K562 (cell line): ENCODE data around the gene FCHO2.

Experiments used
- ARNT ChIP-seq, 2 experiments: fragments of 450-650 bp; IDR thresholded peaks; 2 replicates each; pipeline ENCODE4 v1.6.1; 2016; ENCODE audit warnings: mild to moderate bottlenecking in 1 of 2
- CEBPB ChIP-seq: fragments of 450-650 bp; IDR thresholded peaks from 2 replicates; pipeline ENCODE4 v1.6.1; 2016; ENCODE audit warnings: missing genetic modification characterization, missing compliant biosample characterization
- EHMT2 ChIP-seq: fragments of 450-650 bp; IDR thresholded peaks from 2 replicates; pipeline ENCODE4 v1.6.1; 2018; ENCODE audit warnings: antibody characterized with exemption
- NCOA2 ChIP-seq, 2 experiments: fragments of 450-650 bp; IDR thresholded peaks; 2 replicates each; pipeline ENCODE4 v1.6.1; 2018; ENCODE audit warnings: mild to moderate bottlenecking in 2 of 2, moderate library complexity in 1 of 2; ENCODE audit not compliant: partially characterized antibody in 2 of 2
- ZNF384 ChIP-seq: IDR thresholded peaks from 2 replicates; pipeline ENCODE4 v1.6.1; 2012; ENCODE audit warnings: low read depth, low read length, improper control_type of control experiment
- TF ChIP-seq, protein P1 (sequence below), 3 experiments: IDR thresholded peaks in 2 of 3; conservative IDR thresholded peaks in 1 of 3; 2 replicates each; pipeline ENCODE4 v1.5.1; 2011 to 2012; ENCODE audit warnings: low read length in 3 of 3, mild to moderate bottlenecking in 3 of 3, control low read depth in 2 of 3, improper control_type of control experiment in 1 of 3, inconsistent platforms in 1 of 3, low read depth in 1 of 3, mixed read lengths in 1 of 3, moderate library complexity in 1 of 3; ENCODE audit not compliant: insufficient read depth in 2 of 3
- TF ChIP-seq, protein P2 (sequence below): sonication (generic); formaldehyde crosslinking; IDR thresholded peaks from 2 replicates; pipeline ENCODE4 v1.9.0; 2022; ENCODE audit warnings: mild to moderate bottlenecking, missing genetic modification reagents
- TF ChIP-seq, protein P3 (sequence below): conservative IDR thresholded peaks from 2 replicates; pipeline ENCODE4 v1.6.1; 2011; ENCODE audit warnings: low read depth, mild to moderate bottlenecking, low read length; ENCODE audit not compliant: control insufficient read depth
- TF ChIP-seq, protein P4 (sequence below): sonication (generic); formaldehyde crosslinking; IDR thresholded peaks from 2 replicates; pipeline ENCODE4 v1.8.1; 2022; ENCODE audit warnings: missing genetic modification reagents
- TF ChIP-seq, protein P5 (sequence below): sonication (generic); formaldehyde crosslinking; IDR thresholded peaks from 2 replicates; pipeline ENCODE4 v1.8.0; 2023; ENCODE audit warnings: mild to moderate bottlenecking, missing genetic modification reagents
- TF ChIP-seq, protein P6 (sequence below): fragments of 450-650 bp; formaldehyde crosslinking; IDR thresholded peaks from 2 replicates; pipeline ENCODE4 v1.4.0; 2022; ENCODE audit warnings: missing genetic modification characterization

DNA sequence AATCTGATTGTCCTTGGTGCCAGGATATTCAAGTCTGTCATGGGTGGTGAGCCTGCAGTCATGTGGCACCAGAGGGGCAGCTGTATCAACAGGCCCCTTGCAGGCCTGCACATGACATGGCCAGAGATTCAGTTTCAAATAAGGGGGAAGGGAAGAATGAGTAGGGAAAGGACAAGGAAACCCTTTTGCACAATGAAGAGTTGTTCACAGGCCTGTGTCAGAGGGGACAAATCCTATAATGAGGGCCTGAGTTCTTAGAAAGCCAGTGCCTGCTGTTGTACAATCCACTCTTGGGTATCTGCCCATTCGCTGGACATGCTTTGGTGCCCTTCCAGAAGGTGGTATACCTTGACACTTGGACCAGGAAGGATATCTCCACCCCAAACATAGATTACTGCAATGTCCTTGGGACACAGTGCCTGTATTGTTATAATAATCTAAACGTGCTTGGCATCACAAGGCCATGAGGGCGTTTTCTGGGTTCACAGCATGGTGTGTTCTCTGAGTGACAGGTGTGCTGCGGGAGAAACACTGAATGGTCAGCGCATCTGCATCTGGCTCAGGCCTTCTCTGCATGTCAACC lies 162.6 kb downstream of the FCHO2 start:
- no peak for TF ChIP-seq NCOA2 (IDR thresholded peaks at IDR 0.05; ENCODE audit: partially characterized antibody in 2 of 2)
- TF ChIP-seq ARNT (IDR thresholded peaks at IDR 0.05), result no peak
- TF ChIP-seq, protein P1, sequence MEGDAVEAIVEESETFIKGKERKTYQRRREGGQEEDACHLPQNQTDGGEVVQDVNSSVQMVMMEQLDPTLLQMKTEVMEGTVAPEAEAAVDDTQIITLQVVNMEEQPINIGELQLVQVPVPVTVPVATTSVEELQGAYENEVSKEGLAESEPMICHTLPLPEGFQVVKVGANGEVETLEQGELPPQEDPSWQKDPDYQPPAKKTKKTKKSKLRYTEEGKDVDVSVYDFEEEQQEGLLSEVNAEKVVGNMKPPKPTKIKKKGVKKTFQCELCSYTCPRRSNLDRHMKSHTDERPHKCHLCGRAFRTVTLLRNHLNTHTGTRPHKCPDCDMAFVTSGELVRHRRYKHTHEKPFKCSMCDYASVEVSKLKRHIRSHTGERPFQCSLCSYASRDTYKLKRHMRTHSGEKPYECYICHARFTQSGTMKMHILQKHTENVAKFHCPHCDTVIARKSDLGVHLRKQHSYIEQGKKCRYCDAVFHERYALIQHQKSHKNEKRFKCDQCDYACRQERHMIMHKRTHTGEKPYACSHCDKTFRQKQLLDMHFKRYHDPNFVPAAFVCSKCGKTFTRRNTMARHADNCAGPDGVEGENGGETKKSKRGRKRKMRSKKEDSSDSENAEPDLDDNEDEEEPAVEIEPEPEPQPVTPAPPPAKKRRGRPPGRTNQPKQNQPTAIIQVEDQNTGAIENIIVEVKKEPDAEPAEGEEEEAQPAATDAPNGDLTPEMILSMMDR (IDR thresholded peaks at IDR 0.05 in 2 of 3, conservative IDR thresholded peaks at IDR 0.05 in 1 of 3; ENCODE audit: insufficient read depth in 2 of 3, low read depth in 1 of 3, low read length in 3 of 3), result no peak
- TF ChIP-seq, protein P2, sequence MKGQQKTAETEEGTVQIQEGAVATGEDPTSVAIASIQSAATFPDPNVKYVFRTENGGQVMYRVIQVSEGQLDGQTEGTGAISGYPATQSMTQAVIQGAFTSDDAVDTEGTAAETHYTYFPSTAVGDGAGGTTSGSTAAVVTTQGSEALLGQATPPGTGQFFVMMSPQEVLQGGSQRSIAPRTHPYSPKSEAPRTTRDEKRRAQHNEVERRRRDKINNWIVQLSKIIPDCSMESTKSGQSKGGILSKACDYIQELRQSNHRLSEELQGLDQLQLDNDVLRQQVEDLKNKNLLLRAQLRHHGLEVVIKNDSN (CRISPR knock-in tag), result no peak
- TF ChIP-seq ZNF384, result no peak
- TF ChIP-seq, protein P3, sequence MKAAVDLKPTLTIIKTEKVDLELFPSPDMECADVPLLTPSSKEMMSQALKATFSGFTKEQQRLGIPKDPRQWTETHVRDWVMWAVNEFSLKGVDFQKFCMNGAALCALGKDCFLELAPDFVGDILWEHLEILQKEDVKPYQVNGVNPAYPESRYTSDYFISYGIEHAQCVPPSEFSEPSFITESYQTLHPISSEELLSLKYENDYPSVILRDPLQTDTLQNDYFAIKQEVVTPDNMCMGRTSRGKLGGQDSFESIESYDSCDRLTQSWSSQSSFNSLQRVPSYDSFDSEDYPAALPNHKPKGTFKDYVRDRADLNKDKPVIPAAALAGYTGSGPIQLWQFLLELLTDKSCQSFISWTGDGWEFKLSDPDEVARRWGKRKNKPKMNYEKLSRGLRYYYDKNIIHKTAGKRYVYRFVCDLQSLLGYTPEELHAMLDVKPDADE, result no peak
- no peak for TF ChIP-seq CEBPB (tag)
- TF ChIP-seq, protein P4, sequence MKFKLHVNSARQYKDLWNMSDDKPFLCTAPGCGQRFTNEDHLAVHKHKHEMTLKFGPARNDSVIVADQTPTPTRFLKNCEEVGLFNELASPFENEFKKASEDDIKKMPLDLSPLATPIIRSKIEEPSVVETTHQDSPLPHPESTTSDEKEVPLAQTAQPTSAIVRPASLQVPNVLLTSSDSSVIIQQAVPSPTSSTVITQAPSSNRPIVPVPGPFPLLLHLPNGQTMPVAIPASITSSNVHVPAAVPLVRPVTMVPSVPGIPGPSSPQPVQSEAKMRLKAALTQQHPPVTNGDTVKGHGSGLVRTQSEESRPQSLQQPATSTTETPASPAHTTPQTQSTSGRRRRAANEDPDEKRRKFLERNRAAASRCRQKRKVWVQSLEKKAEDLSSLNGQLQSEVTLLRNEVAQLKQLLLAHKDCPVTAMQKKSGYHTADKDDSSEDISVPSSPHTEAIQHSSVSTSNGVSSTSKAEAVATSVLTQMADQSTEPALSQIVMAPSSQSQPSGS (CRISPR knock-in tag), result no peak
- TF ChIP-seq, protein P5, sequence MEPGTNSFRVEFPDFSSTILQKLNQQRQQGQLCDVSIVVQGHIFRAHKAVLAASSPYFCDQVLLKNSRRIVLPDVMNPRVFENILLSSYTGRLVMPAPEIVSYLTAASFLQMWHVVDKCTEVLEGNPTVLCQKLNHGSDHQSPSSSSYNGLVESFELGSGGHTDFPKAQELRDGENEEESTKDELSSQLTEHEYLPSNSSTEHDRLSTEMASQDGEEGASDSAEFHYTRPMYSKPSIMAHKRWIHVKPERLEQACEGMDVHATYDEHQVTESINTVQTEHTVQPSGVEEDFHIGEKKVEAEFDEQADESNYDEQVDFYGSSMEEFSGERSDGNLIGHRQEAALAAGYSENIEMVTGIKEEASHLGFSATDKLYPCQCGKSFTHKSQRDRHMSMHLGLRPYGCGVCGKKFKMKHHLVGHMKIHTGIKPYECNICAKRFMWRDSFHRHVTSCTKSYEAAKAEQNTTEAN, result no peak
- no peak for TF ChIP-seq EHMT2
- TF ChIP-seq, protein P6, sequence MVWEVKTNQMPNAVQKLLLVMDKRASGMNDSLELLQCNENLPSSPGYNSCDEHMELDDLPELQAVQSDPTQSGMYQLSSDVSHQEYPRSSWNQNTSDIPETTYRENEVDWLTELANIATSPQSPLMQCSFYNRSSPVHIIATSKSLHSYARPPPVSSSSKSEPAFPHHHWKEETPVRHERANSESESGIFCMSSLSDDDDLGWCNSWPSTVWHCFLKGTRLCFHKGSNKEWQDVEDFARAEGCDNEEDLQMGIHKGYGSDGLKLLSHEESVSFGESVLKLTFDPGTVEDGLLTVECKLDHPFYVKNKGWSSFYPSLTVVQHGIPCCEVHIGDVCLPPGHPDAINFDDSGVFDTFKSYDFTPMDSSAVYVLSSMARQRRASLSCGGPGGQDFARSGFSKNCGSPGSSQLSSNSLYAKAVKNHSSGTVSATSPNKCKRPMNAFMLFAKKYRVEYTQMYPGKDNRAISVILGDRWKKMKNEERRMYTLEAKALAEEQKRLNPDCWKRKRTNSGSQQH, result no peak
